Measurements from ENCODE around the gene IL1RAPL2. TPM values are rescaled to one million over a fixed set of nuclear protein-coding genes. Genes with fewer than 3 reads are reported as not detected.

IL1RAPL2 gene
- total RNA-seq, 1 donor from 2014 or later, result not detected

DNA sequence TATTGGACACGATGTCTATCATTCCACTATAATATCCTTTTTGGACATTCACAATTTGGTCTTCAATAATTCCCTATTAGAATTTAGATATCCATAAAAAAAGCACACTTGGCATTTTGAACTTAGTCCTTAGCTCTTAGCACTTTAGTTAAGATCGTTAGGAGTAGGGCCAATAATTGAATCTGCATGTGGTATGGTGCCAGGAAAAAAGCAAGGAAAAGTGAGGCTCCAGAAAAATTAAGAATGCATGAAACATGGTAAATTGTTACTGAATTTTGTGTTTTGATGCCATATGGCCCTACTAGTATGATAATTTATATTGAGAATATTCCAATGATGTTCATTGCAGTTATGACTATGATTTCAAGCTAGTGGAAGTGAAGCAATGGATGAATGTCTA, 708.1 kb downstream of the IL1RAPL2 start:
- Histone ChIP-seq H3F3A (ENCODE audit: low read depth) (no peaks in the 10 kb centered on the region), H2AFZ (replicated peaks) (no peak overlapping the region), H3K4me1 (no peaks in the 10 kb centered on the region), H3K36me3 (no peaks in the 10 kb centered on the region), H3K9me3 (ENCODE audit: low read depth) (no peaks in the 10 kb centered on the region), H3K79me2 (ENCODE audit: low read depth) (no peaks in the 10 kb centered on the region), H3K9ac (no peak overlapping the region), H3K27me3 (no peaks in the 10 kb centered on the region), H4K20me1 (ENCODE audit: low read depth) (no peaks in the 10 kb centered on the region), H3K4me2 (no peak overlapping the region), H3K4me3 (no peak overlapping the region), H3K27ac (no peak overlapping the region)
- H3K27ac Mint-ChIP-seq, result no peak overlapping the region
- H3K4me1 Mint-ChIP-seq, result peaks cover 17% of the 10 kb centered on the region
- no peaks in the 10 kb centered on the region for H3K9me3 Mint-ChIP-seq
- H3K36me3 Mint-ChIP-seq, result no peaks in the 10 kb centered on the region
- no peaks in the 10 kb centered on the region for H3K27me3 Mint-ChIP-seq (ENCODE audit: insufficient read depth, low read depth)
- no peak overlapping the region for H3K4me3 Mint-ChIP-seq
- TF ChIP-seq EZH2phosphoT487 (IDR thresholded peaks at IDR 0.05), result no peak
- DNase-seq (ENCODE audit: low spot score), result no peak

DNA sequence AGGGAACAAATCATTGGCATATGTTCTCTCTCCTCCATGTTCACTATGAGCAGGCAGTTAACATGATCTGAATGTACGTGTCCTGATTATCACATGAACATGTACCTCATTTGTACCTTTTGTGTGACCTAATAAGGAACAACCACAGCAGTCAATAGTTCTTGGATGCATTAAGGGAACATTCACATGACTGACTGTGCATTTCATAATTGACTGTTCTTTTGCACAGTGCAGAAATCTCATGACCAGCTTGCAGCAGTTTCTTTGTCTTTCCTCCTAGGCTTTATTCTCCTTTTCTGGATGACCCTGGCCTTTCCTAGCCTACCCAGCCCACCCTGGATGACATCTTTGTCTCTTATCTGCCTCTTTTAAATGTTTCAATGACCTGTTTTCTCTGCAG, 711.1 kb downstream of the IL1RAPL2 start:
- Mint-ChIP-seq H3K4me1 (peaks cover 17% of the 10 kb centered on the region), H3K4me3 (no peak overlapping the region), H3K9me3 (peaks cover 3% of the 10 kb centered on the region), H3K27ac (no peak overlapping the region), H3K36me3 (no peaks in the 10 kb centered on the region), H3K27me3 (ENCODE audit: insufficient read depth, low read depth) (no peaks in the 10 kb centered on the region)
- no peaks in the 10 kb centered on the region for H3K36me3 ChIP-seq
- TF ChIP-seq EZH2 (IDR thresholded peaks at IDR 0.05) (no peak), EZH2phosphoT487 (IDR thresholded peaks at IDR 0.05) (no peak)
- TF ChIP-seq, protein P1, sequence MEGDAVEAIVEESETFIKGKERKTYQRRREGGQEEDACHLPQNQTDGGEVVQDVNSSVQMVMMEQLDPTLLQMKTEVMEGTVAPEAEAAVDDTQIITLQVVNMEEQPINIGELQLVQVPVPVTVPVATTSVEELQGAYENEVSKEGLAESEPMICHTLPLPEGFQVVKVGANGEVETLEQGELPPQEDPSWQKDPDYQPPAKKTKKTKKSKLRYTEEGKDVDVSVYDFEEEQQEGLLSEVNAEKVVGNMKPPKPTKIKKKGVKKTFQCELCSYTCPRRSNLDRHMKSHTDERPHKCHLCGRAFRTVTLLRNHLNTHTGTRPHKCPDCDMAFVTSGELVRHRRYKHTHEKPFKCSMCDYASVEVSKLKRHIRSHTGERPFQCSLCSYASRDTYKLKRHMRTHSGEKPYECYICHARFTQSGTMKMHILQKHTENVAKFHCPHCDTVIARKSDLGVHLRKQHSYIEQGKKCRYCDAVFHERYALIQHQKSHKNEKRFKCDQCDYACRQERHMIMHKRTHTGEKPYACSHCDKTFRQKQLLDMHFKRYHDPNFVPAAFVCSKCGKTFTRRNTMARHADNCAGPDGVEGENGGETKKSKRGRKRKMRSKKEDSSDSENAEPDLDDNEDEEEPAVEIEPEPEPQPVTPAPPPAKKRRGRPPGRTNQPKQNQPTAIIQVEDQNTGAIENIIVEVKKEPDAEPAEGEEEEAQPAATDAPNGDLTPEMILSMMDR (IDR thresholded peaks at IDR 0.05), result no peak
- no peak overlapping the region for H2AFZ ChIP-seq (replicated peaks)
- H3K4me2 ChIP-seq, result no peak overlapping the region
- H3K27ac ChIP-seq, result no peak overlapping the region
- no peak overlapping the region for H3K4me3 ChIP-seq
- no peaks in the 10 kb centered on the region for H3K79me2 ChIP-seq (ENCODE audit: low read depth)
- DNase-seq (ENCODE audit: low spot score), result no peak
- no peak overlapping the region for H3K9ac ChIP-seq
- H3K27me3 ChIP-seq, result no peaks in the 10 kb centered on the region
- no peaks in the 10 kb centered on the region for H3K4me1 ChIP-seq
- no peaks in the 10 kb centered on the region for H3K9me3 ChIP-seq (ENCODE audit: low read depth)
- H4K20me1 ChIP-seq (ENCODE audit: low read depth), result no peaks in the 10 kb centered on the region
- H3F3A ChIP-seq (ENCODE audit: low read depth), result no peaks in the 10 kb centered on the region

DNA sequence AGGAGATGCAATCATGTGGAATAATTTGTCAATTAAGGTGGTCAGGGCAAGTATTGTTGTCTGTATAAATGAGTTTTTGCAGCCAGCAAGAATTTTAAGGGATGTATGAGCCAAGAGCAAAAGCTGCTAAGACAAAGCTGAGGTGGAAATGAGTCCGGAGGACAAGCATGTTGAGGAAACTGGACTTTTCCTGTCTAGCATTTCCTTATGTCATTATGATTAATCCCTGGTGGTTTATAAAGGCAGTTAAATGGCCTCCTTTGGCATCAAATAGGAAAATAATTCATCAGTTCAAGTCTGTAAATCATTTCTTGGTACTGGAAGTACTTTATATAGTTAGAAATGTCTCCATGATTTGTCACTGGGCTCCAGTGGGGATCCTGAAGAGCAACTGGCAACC, 716.1 kb downstream of the IL1RAPL2 start:
- Histone ChIP-seq H3K9ac (no peak overlapping the region), H3K4me3 (no peak overlapping the region), H3K27me3 (no peaks in the 10 kb centered on the region), H3K4me2 (no peak overlapping the region), H3K36me3 (no peaks in the 10 kb centered on the region), H2AFZ (replicated peaks) (no peak overlapping the region), H3K79me2 (ENCODE audit: low read depth) (no peaks in the 10 kb centered on the region), H3K9me3 (ENCODE audit: low read depth) (no peaks in the 10 kb centered on the region), H3K27ac (no peak overlapping the region), H3F3A (ENCODE audit: low read depth) (no peaks in the 10 kb centered on the region), H3K4me1 (no peaks in the 10 kb centered on the region), H4K20me1 (ENCODE audit: low read depth) (no peaks in the 10 kb centered on the region)
- Mint-ChIP-seq H3K4me3 (no peak overlapping the region), H3K36me3 (no peaks in the 10 kb centered on the region), H3K9me3 (peaks cover 3% of the 10 kb centered on the region), H3K27me3 (ENCODE audit: insufficient read depth, low read depth) (no peaks in the 10 kb centered on the region), H3K27ac (no peak overlapping the region), H3K4me1 (peaks cover 11% of the 10 kb centered on the region)
- TF ChIP-seq EZH2 (IDR thresholded peaks at IDR 0.05) (no peak), EZH2phosphoT487 (IDR thresholded peaks at IDR 0.05) (no peak)
- TF ChIP-seq, protein P1 (IDR thresholded peaks at IDR 0.05), result no peak
- DNase-seq (ENCODE audit: low spot score), result no peak

DNA sequence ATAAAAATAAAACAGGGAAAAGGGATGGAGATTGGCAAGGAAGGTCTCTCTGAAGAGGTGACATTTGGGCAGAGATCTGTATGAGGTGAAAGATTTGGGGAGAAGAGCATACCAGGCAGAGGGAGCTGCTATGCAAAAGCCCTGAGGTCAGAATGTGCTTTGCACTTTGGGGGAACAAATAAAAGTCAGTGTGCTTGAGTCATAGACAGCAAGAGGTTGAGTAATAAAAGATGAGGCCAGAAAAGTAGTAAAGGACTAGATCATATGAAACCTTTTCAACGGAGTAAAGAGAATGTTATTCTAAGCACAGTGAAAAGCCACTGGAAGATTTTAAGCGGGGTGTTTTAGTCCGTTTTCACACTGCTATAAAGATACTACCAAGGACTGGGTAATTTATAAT, 731.0 kb downstream of the IL1RAPL2 start:
- Mint-ChIP-seq H3K36me3 (no peaks in the 10 kb centered on the region), H3K27me3 (ENCODE audit: insufficient read depth, low read depth) (no peaks in the 10 kb centered on the region), H3K9me3 (peaks cover 2% of the 10 kb centered on the region), H3K27ac (no peak overlapping the region), H3K4me3 (no peak overlapping the region), H3K4me1 (peaks cover 34% of the 10 kb centered on the region)
- H3K79me2 ChIP-seq (ENCODE audit: low read depth), result no peaks in the 10 kb centered on the region
- no peaks in the 10 kb centered on the region for H3K36me3 ChIP-seq
- H3F3A ChIP-seq (ENCODE audit: low read depth), result no peaks in the 10 kb centered on the region
- TF ChIP-seq, protein P1 (IDR thresholded peaks at IDR 0.05), result no peak
- TF ChIP-seq EZH2 (IDR thresholded peaks at IDR 0.05) (no peak), EZH2phosphoT487 (IDR thresholded peaks at IDR 0.05) (no peak)
- H3K9me3 ChIP-seq (ENCODE audit: low read depth), result peaks cover 14% of the 10 kb centered on the region
- H2AFZ ChIP-seq (replicated peaks), result no peak overlapping the region
- H3K4me2 ChIP-seq, result no peak overlapping the region
- no peaks in the 10 kb centered on the region for H3K27me3 ChIP-seq
- H3K4me3 ChIP-seq, result no peak overlapping the region
- DNase-seq (ENCODE audit: low spot score), result no peak
- H3K4me1 ChIP-seq, result no peaks in the 10 kb centered on the region
- no peaks in the 10 kb centered on the region for H4K20me1 ChIP-seq (ENCODE audit: low read depth)
- H3K9ac ChIP-seq, result no peak overlapping the region
- no peak overlapping the region for H3K27ac ChIP-seq

Data from neural progenitor cell (in vitro differentiated cells).